ENCODE data around the gene IFI16. TPM values are rescaled to one million over a fixed set of nuclear protein-coding genes. Genes with fewer than 3 reads are reported as not detected.

The IFI16 gene
- total and polyA plus RNA-seq, 2 of the 13 experiments (the other 11 are each of a cell fraction or from before 2014, with no cell fraction given): not detected

DNA sequence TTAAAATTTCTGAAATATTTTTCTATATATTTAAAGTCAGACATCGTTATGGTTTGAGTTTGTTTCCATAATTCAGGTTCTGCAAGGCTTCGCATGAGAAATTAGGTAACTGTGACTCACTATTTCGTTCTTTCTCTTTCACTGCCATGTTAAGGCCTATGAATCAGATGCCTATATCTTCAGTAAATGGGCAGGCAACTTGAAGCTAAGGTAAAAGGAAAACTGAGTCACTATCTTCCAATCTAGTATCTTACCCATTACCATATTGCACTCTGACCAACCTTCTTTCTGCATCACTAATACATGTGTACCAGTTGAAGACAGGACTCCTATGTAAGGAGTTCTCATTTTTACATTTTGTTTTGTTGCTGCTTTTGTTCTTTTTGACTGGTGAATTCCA is 40.5 kb upstream of the IFI16 start:
- intact Hi-C loops (cut with micrococcal nuclease; ENCODE audit: unreplicated experiment): no loop called here
- ATAC-seq (no peak), DNase-seq (ENCODE audit: low spot score) (no peak), FAIRE-seq (no peak)
- WGBS (ENCODE audit: low lambda C conversion rate): 2% methylated on average over 3 of the region's 3 CpGs
- ChIA-PET CTCF (ENCODE audit: low intra/inter-chr PET ratio, low total read pairs) (no interaction called here), POLR2A (no interaction called here)
- H3K4me3 ChIP-seq (replicated peaks in 1 of 3; ENCODE audit: insufficient read depth in 1 of 3, low read depth in 2 of 3, low read length in 3 of 3): no peak overlapping the region
- H3K9me3 ChIP-seq (ENCODE audit: low read length): peaks cover 77% of the 10 kb centered on the region
- no peak overlapping the region for H2AFZ ChIP-seq (ENCODE audit: low read length)
- H4K20me1 ChIP-seq (ENCODE audit: insufficient read depth, low read length): no peaks in the 10 kb centered on the region
- no peaks in the 10 kb centered on the region for H3K36me3 ChIP-seq (replicated peaks in 1 of 2; ENCODE audit: control insufficient read depth in 1 of 2, insufficient read depth in 2 of 2, low read length in 2 of 2)
- TF ChIP-seq TIGD3 (CRISPR knock-in tag; IDR thresholded peaks at IDR 0.05; ENCODE audit: borderline replicate concordance): no peak
- no peak for TF ChIP-seq KLF13 (CRISPR knock-in tag; IDR thresholded peaks at IDR 0.05)
- TF ChIP-seq, protein P1, sequence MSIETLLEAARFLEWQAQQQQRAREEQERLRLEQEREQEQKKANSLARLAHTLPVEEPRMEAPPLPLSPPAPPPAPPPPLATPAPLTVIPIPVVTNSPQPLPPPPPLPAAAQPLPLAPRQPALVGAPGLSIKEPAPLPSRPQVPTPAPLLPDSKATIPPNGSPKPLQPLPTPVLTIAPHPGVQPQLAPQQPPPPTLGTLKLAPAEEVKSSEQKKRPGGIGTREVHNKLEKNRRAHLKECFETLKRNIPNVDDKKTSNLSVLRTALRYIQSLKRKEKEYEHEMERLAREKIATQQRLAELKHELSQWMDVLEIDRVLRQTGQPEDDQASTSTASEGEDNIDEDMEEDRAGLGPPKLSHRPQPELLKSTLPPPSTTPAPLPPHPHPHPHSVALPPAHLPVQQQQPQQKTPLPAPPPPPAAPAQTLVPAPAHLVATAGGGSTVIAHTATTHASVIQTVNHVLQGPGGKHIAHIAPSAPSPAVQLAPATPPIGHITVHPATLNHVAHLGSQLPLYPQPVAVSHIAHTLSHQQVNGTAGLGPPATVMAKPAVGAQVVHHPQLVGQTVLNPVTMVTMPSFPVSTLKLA (IDR thresholded peaks at IDR 0.05): no peak
- H3K4me1 ChIP-seq (ENCODE audit: insufficient read depth, low read length): no peaks in the 10 kb centered on the region
- no peak overlapping the region for H3K9ac ChIP-seq (ENCODE audit: insufficient read depth, low read depth, low read length)
- no peaks in the 10 kb centered on the region for H3K27me3 ChIP-seq (ENCODE audit: control insufficient read depth in 1 of 2, insufficient read depth in 2 of 2, low read length in 2 of 2)
- H3K4me2 ChIP-seq (ENCODE audit: low read depth, low read length): no peak overlapping the region
- H3K79me2 ChIP-seq (ENCODE audit: insufficient read depth, low read length): no peaks in the 10 kb centered on the region
- in situ Hi-C loops (cut with HindIII; ENCODE audit: extremely low pct_ligation_motif_present, low pct_unique_long_range_greater_than_20kb): no loop called here
- H3K27ac ChIP-seq (ENCODE audit: extremely low read length, insufficient read depth, low read length): no peak overlapping the region
- no TSS peak for BruUV-seq (replicated peaks)

GRCh38 chr1:158969855-158970254 is 39.9 kb upstream of the IFI16 start:
- no peaks in the 10 kb centered on the region for H3K4me1 ChIP-seq (ENCODE audit: insufficient read depth, low read length)
- no peak for DNase-seq (ENCODE audit: low spot score)
- H2AFZ ChIP-seq (ENCODE audit: low read length): no peak overlapping the region
- in situ Hi-C loops (cut with HindIII; ENCODE audit: extremely low pct_ligation_motif_present, low pct_unique_long_range_greater_than_20kb): no loop called here
- no peak overlapping the region for H3K9ac ChIP-seq (ENCODE audit: insufficient read depth, low read depth, low read length)
- ATAC-seq: no peak
- H3K4me2 ChIP-seq (ENCODE audit: low read depth, low read length): no peak overlapping the region
- no peaks in the 10 kb centered on the region for H3K36me3 ChIP-seq (replicated peaks in 1 of 2; ENCODE audit: control insufficient read depth in 1 of 2, insufficient read depth in 2 of 2, low read length in 2 of 2)
- H3K9me3 ChIP-seq (ENCODE audit: low read length): peaks cover 70% of the 10 kb centered on the region
- H4K20me1 ChIP-seq (ENCODE audit: insufficient read depth, low read length): no peaks in the 10 kb centered on the region
- no peaks in the 10 kb centered on the region for H3K79me2 ChIP-seq (ENCODE audit: insufficient read depth, low read length)
- POLR2A ChIA-PET: no interaction called here
- 0% methylated on average over 1 of the region's 1 CpG for WGBS (ENCODE audit: low lambda C conversion rate)
- FAIRE-seq: no peak
- no peaks in the 10 kb centered on the region for H3K27me3 ChIP-seq (ENCODE audit: control insufficient read depth in 1 of 2, insufficient read depth in 2 of 2, low read length in 2 of 2)
- CTCF ChIA-PET (ENCODE audit: low intra/inter-chr PET ratio, low total read pairs): no interaction called here
- intact Hi-C loops (cut with micrococcal nuclease; ENCODE audit: unreplicated experiment): no loop called here
- TF ChIP-seq, protein P2, sequence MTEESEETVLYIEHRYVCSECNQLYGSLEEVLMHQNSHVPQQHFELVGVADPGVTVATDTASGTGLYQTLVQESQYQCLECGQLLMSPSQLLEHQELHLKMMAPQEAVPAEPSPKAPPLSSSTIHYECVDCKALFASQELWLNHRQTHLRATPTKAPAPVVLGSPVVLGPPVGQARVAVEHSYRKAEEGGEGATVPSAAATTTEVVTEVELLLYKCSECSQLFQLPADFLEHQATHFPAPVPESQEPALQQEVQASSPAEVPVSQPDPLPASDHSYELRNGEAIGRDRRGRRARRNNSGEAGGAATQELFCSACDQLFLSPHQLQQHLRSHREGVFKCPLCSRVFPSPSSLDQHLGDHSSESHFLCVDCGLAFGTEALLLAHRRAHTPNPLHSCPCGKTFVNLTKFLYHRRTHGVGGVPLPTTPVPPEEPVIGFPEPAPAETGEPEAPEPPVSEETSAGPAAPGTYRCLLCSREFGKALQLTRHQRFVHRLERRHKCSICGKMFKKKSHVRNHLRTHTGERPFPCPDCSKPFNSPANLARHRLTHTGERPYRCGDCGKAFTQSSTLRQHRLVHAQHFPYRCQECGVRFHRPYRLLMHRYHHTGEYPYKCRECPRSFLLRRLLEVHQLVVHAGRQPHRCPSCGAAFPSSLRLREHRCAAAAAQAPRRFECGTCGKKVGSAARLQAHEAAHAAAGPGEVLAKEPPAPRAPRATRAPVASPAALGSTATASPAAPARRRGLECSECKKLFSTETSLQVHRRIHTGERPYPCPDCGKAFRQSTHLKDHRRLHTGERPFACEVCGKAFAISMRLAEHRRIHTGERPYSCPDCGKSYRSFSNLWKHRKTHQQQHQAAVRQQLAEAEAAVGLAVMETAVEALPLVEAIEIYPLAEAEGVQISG (CRISPR knock-in tag; IDR thresholded peaks at IDR 0.05): no peak
- TF ChIP-seq ZNF780A (CRISPR knock-in tag; IDR thresholded peaks at IDR 0.05) (no peak), MEIS2 (CRISPR knock-in tag; IDR thresholded peaks at IDR 0.05) (no peak), HIVEP1 (CRISPR knock-in tag; IDR thresholded peaks at IDR 0.05) (no peak)
- TF ChIP-seq, protein P3, sequence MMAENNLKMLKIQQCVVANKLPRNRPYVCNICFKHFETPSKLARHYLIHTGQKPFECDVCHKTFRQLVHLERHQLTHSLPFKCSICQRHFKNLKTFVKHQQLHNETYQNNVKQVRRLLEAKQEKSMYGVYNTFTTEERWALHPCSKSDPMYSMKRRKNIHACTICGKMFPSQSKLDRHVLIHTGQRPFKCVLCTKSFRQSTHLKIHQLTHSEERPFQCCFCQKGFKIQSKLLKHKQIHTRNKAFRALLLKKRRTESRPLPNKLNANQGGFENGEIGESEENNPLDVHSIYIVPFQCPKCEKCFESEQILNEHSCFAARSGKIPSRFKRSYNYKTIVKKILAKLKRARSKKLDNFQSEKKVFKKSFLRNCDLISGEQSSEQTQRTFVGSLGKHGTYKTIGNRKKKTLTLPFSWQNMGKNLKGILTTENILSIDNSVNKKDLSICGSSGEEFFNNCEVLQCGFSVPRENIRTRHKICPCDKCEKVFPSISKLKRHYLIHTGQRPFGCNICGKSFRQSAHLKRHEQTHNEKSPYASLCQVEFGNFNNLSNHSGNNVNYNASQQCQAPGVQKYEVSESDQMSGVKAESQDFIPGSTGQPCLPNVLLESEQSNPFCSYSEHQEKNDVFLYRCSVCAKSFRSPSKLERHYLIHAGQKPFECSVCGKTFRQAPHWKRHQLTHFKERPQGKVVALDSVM (CRISPR knock-in tag; IDR thresholded peaks at IDR 0.05): no peak
- H3K4me3 ChIP-seq (replicated peaks in 1 of 3; ENCODE audit: insufficient read depth in 1 of 3, low read depth in 2 of 3, low read length in 3 of 3): no peak overlapping the region
- H3K27ac ChIP-seq (ENCODE audit: extremely low read length, insufficient read depth, low read length): no peak overlapping the region
- no TSS peak for BruUV-seq (replicated peaks)

Data from HepG2 (cell line).